BLaER1 (cell line): Measurements from ENCODE around the gene FREY1.
A peak's percentile ranks its signal among the peaks of the same experiment; 100 is the strongest.

ENCODE experiments used
- H3K27ac ChIP-seq: shearing (Covaris generic); formaldehyde crosslinking; 2 replicates; pipeline ENCODE4 v1.8.1; 2022
- H3K27me3 ChIP-seq: shearing (Covaris generic); formaldehyde crosslinking; 2 replicates; pipeline ENCODE4 v1.8.1; 2022
- H3K36me3 ChIP-seq: shearing (Covaris generic); formaldehyde crosslinking; 2 replicates; pipeline ENCODE4 v1.8.1; 2022
- H3K4me1 ChIP-seq: shearing (Covaris generic); formaldehyde crosslinking; 2 replicates; pipeline ENCODE4 v1.8.1; 2022
- H3K4me2 ChIP-seq: shearing (Covaris generic); formaldehyde crosslinking; 2 replicates; pipeline ENCODE4 v1.8.1; 2022
- H3K4me3 ChIP-seq: shearing (Covaris generic); formaldehyde crosslinking; 2 replicates; pipeline ENCODE4 v1.8.1; 2022
- H3K9ac ChIP-seq: shearing (Covaris generic); formaldehyde crosslinking; 2 replicates; pipeline ENCODE4 v1.8.1; 2022
- H3K9me3 ChIP-seq: shearing (Covaris generic); formaldehyde crosslinking; 2 replicates; pipeline ENCODE4 v1.8.1; 2022
- H4K20me1 ChIP-seq: shearing (Covaris generic); formaldehyde crosslinking; 2 replicates; pipeline ENCODE4 v1.8.1; 2022
- Cebpa-rat ChIP-seq: shearing (Covaris generic); IDR thresholded peaks from 2 replicates; pipeline ENCODE4 v1.8.1; 2022

Gene FREY1

DNA sequence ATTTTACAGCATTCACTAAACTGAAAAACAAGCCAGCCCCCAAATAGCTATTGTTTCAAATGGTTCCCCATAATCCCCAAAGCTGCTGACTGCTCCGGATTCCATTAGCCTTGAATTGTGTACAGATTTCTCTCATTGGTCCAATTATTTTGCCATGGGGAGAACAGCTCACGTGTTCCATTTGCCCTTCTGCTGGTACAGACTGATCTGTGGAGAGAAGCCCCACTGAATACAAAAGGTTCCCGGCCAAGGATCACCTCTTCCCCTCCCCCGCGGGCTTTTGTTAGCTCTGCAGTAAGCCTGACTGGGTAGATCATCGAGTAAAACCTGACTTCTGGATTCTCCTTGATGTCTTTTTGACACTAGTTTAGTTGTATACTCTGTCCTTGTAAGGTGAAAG lies 30.7 kb downstream of the FREY1 start:
- no peaks in the 10 kb centered on the region for H3K9me3 ChIP-seq
- H3K36me3 ChIP-seq, result peaks cover 88% of the 10 kb centered on the region
- no peak overlapping the region for H3K27ac ChIP-seq
- no peaks in the 10 kb centered on the region for H3K27me3 ChIP-seq
- H3K4me1 ChIP-seq, result peaks cover 19% of the 10 kb centered on the region
- H3K4me3 ChIP-seq, result no peak overlapping the region
- no peak overlapping the region for H3K4me2 ChIP-seq
- TF ChIP-seq Cebpa-rat, result no peak
- peaks cover 62% of the 10 kb centered on the region for H4K20me1 ChIP-seq
- no peak overlapping the region for H3K9ac ChIP-seq

DNA sequence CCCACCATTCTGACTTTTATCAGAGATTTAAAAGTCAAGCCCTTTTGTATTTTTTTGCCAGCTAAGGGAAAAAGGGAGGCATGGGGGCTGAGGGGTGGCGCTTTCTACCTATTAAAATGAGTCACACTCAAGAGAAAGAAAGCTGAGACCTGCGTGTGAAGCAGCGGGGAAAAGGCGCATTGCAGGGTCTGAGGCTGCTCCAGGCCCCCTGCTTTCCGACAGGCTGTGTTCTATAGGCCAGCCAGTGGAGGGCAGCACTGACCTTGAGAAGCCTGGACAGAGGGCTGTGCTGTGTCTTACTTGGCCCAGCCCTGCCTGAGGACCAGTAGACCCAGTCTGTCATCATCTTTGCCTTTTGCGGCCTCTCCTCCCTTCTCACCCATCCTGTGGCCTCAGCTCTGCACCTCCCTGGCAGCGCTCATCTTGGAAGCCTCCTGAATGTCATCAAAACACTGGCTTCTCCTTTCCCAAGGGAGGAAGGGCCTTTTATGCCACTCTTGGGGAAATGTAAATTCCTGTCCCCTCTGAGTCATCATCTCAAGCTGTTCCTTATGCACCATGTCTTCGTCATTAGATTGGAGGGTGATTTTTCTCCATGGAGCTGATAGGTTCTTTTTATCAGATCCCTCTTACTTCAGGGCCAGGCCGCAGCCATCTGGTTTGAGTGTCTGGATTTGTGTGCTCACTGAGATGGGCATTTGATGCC lies 34.3 kb downstream of the FREY1 start:
- H4K20me1 ChIP-seq, result peaks cover 56% of the 10 kb centered on the region
- no peaks in the 10 kb centered on the region; the same call in 1 of the 2 replicates for H3K27me3 ChIP-seq
- peaks cover 25% of the 10 kb centered on the region for H3K4me1 ChIP-seq
- no peak overlapping the region for H3K4me3 ChIP-seq
- peaks cover 94% of the 10 kb centered on the region for H3K36me3 ChIP-seq
- H3K9me3 ChIP-seq, result no peaks in the 10 kb centered on the region
- TF ChIP-seq Cebpa-rat, result no peak
- peak overlapping the region; percentile 56 for H3K4me2 ChIP-seq
- H3K27ac ChIP-seq, result no peak overlapping the region; the same call in 1 of the 2 replicates
- no peak overlapping the region for H3K9ac ChIP-seq

DNA sequence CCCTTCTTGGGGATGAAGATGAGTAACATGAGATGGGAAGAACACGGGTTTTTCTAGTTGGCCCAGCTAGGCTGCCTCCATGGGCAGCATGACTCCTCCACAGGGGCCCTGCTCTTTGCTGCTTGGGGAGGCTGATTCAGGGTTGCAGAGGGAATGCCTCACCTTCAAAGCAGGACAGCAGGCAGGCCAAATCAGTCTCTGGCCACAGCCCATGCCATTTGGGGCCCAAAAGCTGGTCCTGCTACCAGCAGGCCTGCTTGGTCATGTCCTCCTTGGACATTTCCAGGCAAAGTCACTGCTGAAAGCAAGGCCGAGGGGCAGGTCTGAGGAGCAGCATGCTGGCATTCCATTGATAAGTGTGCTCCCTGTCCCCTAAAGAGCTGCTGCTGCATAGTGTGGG lies 35.4 kb downstream of the FREY1 start:
- TF ChIP-seq Cebpa-rat, result no peak
- H3K4me1 ChIP-seq, result peaks cover 25% of the 10 kb centered on the region
- peaks cover 93% of the 10 kb centered on the region for H3K36me3 ChIP-seq
- peaks cover 51% of the 10 kb centered on the region for H4K20me1 ChIP-seq
- H3K9me3 ChIP-seq, result no peaks in the 10 kb centered on the region
- H3K9ac ChIP-seq, result peak overlapping the region; percentile 5; the same call in 1 of the 2 replicates
- peak overlapping the region; percentile 56 for H3K4me2 ChIP-seq
- H3K4me3 ChIP-seq, result no peak overlapping the region
- H3K27ac ChIP-seq, result peak overlapping the region; percentile 45
- H3K27me3 ChIP-seq, result no peaks in the 10 kb centered on the region; the same call in 1 of the 2 replicates

DNA sequence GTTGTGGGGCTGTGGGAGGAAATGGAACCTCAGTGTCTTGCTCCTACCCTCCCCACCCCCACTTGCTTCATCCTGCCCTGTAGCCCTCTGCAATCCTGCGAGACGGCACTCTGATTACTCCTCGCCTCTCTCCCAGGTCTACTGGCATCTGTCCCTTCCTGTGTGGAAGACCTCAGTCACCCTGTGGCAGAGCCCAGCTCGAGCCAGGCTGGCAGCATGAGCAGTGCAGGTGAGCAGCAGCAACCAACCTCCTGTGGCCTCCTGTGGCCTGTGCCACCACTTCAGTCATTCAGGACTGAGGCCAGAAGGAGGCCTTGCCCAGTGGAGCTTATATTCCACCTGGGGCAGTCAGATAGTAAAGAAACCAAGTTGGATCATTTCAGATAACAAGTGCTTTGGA lies 36.4 kb downstream of the FREY1 start:
- no peak overlapping the region for H3K4me2 ChIP-seq
- no peaks in the 10 kb centered on the region; the same call in 1 of the 2 replicates for H3K27me3 ChIP-seq
- H4K20me1 ChIP-seq, result peaks cover 48% of the 10 kb centered on the region
- no peak overlapping the region for H3K4me3 ChIP-seq
- no peak overlapping the region for H3K27ac ChIP-seq
- H3K36me3 ChIP-seq, result peaks cover 93% of the 10 kb centered on the region
- H3K4me1 ChIP-seq, result peaks cover 25% of the 10 kb centered on the region
- H3K9me3 ChIP-seq, result no peaks in the 10 kb centered on the region
- no peak for TF ChIP-seq Cebpa-rat
- no peak overlapping the region for H3K9ac ChIP-seq

DNA sequence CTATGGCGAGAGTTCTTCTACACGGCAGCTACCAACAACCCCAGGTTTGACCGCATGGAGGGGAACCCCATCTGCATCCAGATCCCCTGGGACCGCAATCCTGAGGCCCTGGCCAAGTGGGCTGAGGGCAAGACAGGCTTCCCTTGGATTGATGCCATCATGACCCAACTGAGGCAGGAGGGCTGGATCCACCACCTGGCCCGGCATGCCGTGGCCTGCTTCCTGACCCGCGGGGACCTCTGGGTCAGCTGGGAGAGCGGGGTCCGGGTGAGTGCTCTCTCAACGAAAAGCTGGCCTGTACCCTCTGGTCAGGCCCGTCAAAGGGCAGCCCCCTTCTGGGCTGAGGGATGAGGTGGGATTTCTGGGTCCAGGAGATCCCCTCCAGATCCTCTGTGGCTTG lies 37.5 kb downstream of the FREY1 start:
- Histone ChIP-seq H3K27me3 (no peaks in the 10 kb centered on the region; the same call in 1 of the 2 replicates), H3K4me2 (no peak overlapping the region), H4K20me1 (peaks cover 47% of the 10 kb centered on the region), H3K4me3 (no peak overlapping the region), H3K4me1 (peaks cover 25% of the 10 kb centered on the region), H3K36me3 (peaks cover 93% of the 10 kb centered on the region), H3K9me3 (no peaks in the 10 kb centered on the region), H3K27ac (no peak overlapping the region), H3K9ac (no peak overlapping the region)
- TF ChIP-seq Cebpa-rat, result no peak

GRCh38 chr11:45864041-45864440 lies 43.0 kb downstream of the FREY1 start:
- Histone ChIP-seq H3K9me3 (no peaks in the 10 kb centered on the region), H3K4me3 (no peak overlapping the region), H3K4me2 (no peak overlapping the region), H3K27ac (no peak overlapping the region), H3K27me3 (no peaks in the 10 kb centered on the region; the same call in 1 of the 2 replicates), H3K9ac (no peak overlapping the region), H4K20me1 (peaks cover 33% of the 10 kb centered on the region), H3K4me1 (no peaks in the 10 kb centered on the region), H3K36me3 (peaks cover 99% of the 10 kb centered on the region)
- no peak for TF ChIP-seq Cebpa-rat

DNA sequence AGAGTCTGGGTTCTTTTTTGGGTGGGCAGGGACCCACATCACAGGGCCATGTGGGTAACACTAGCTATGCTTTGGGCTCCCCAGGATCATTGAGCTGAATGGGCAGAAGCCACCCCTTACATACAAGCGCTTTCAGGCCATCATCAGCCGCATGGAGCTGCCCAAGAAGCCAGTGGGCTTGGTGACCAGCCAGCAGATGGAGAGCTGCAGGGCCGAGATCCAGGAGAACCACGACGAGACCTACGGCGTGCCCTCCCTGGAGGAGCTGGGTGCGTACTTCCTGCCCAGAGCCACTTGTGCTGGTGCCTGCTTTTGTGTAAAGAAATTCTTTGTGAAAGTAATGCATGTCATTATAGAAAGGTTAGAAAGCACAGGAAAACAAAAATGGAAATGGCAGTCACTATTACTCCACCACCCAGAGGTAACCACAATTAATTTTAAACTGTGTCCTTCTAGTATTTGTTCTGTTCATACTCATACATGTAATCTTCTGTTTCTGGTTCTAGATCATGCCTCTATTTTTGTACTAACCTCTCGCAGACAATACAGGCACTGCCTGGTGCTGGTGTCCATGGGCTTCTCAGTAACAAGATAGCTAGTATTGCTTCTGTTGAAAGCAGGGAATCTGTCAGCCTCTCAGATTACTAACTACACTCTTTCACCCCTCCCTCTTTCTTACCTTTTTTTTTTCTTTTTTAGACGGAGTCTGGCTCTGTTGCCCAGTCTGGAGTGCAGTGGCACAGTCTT lies 46.1 kb downstream of the FREY1 start:
- H4K20me1 ChIP-seq, result peaks cover 50% of the 10 kb centered on the region
- no peaks in the 10 kb centered on the region for H3K9me3 ChIP-seq
- H3K27ac ChIP-seq, result no peak overlapping the region
- no peak overlapping the region for H3K9ac ChIP-seq
- H3K4me1 ChIP-seq, result no peaks in the 10 kb centered on the region
- no peak overlapping the region for H3K4me2 ChIP-seq
- peaks cover 99% of the 10 kb centered on the region for H3K36me3 ChIP-seq
- no peak overlapping the region for H3K4me3 ChIP-seq
- no peaks in the 10 kb centered on the region for H3K27me3 ChIP-seq
- no peak for TF ChIP-seq Cebpa-rat

GRCh38 chr11:45860348-45860747 lies 46.7 kb downstream of the FREY1 start:
- no peak for TF ChIP-seq Cebpa-rat
- Histone ChIP-seq H3K9ac (no peak overlapping the region), H3K4me2 (no peak overlapping the region), H3K4me3 (no peak overlapping the region), H4K20me1 (peaks cover 50% of the 10 kb centered on the region), H3K36me3 (peaks cover 99% of the 10 kb centered on the region), H3K27ac (no peak overlapping the region), H3K27me3 (no peaks in the 10 kb centered on the region), H3K9me3 (no peaks in the 10 kb centered on the region), H3K4me1 (no peaks in the 10 kb centered on the region)

- H3K4me2 ChIP-seq, result no peak overlapping the region
- peaks cover 97% of the 10 kb centered on the region for H3K36me3 ChIP-seq
- no peaks in the 10 kb centered on the region for H3K27me3 ChIP-seq
- no peaks in the 10 kb centered on the region for H3K9me3 ChIP-seq
- H3K27ac ChIP-seq, result no peak overlapping the region
- H3K4me3 ChIP-seq, result no peak overlapping the region
- 0 out of 2 replicates have a peak, but pooled peaks cover under 1% of the 10 kb centered on the region for H3K4me1 ChIP-seq
- H4K20me1 ChIP-seq, result peaks cover 55% of the 10 kb centered on the region
- no peak for TF ChIP-seq Cebpa-rat
- no peak overlapping the region for H3K9ac ChIP-seq
Observed at GRCh38 chr11:45859661-45860140, 47.4 kb downstream of the FREY1 start.

DNA sequence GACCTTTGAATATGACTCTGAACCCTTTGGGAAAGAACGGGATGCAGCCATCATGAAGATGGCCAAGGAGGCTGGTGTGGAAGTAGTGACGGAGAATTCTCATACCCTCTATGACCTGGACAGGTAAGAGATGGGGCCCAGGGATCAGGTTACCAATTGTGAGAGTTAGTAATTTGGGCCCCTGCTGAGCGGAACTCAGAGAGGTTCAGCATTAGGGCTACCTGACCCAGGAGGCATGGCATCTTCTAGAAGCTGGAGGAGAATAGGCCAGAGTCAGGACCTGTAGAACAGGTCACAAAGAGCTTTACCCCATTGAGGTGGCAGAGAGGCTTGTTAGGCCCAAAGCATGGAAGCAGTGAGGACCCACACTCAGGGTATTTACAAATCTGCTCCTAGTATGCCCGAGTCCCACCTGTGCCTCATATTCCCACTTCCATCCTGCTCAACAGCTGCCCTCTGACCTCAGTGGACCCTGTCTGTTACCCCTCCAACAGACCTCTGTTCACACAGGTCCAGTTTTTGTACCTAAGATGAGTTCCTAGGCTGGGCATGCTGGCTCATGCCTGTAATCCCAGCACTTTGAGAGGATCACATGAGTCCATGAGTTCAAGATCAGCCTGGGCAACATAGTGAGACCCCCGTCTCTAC lies 48.2 kb downstream of the FREY1 start:
- no peak overlapping the region for H3K9ac ChIP-seq
- peaks cover 89% of the 10 kb centered on the region for H3K36me3 ChIP-seq
- no peak overlapping the region for H3K4me2 ChIP-seq
- H3K9me3 ChIP-seq, result no peaks in the 10 kb centered on the region
- H3K4me3 ChIP-seq, result no peak overlapping the region
- no peaks in the 10 kb centered on the region for H3K27me3 ChIP-seq
- peaks cover 8% of the 10 kb centered on the region; the same call in 1 of the 2 replicates for H3K4me1 ChIP-seq
- H3K27ac ChIP-seq, result no peak overlapping the region
- H4K20me1 ChIP-seq, result peaks cover 63% of the 10 kb centered on the region
- TF ChIP-seq Cebpa-rat, result no peak
